ENCODE results near the gene CRP. TPM values are rescaled to one million over a fixed set of nuclear protein-coding genes. Genes with fewer than 3 reads are reported as not detected.
"Not testable (repeated sequence)": the region's sequence is repeated elsewhere in the genome, so short reads cannot be mapped to it uniquely, and the experiment has no call there.

Gene CRP
- total RNA-seq (2014; rRNA removed; shearing (Covaris generic)): not detected in 2 replicates

GRCh38 chr1:159714529-159714928, at the start of gene CRP:
Gene CRP (minus strand): TSS chr1:159714589. CDS start chr1:159714485, 104 bp downstream.
- no peak for DNase-seq (ENCODE audit: low read depth)

- DNase-seq (ENCODE audit: low read depth): no peak
Observed at GRCh38 chr1:159763686-159764085, 49.3 kb upstream of the CRP start.

- DNase-seq (ENCODE audit: low read depth): no peak
Observed at GRCh38 chr1:159756397-159756796, 42.0 kb upstream of the CRP start.

GRCh38 chr1:159755451-159756007, 41.1 kb upstream of the CRP start:
- DNase-seq (ENCODE audit: low read depth): no peak

- DNase-seq (ENCODE audit: low read depth): no peak
Observed at GRCh38 chr1:159753386-159753785, 39.0 kb upstream of the CRP start.

- no peak for DNase-seq (ENCODE audit: low read depth)
Observed at GRCh38 chr1:159752135-159752580, 37.8 kb upstream of the CRP start.

GRCh38 chr1:159751031-159751430, 36.6 kb upstream of the CRP start:
- no peak for DNase-seq (ENCODE audit: low read depth)

- DNase-seq (ENCODE audit: low read depth): no peak
Observed at GRCh38 chr1:159750621-159751020, 36.2 kb upstream of the CRP start.

GRCh38 chr1:159749630-159750029, 35.2 kb upstream of the CRP start:
- DNase-seq (ENCODE audit: low read depth): no peak

GRCh38 chr1:159748370-159748769, 34.0 kb upstream of the CRP start:
- DNase-seq (ENCODE audit: low read depth): no peak

GRCh38 chr1:159746666-159747065, 32.3 kb upstream of the CRP start:
- no peak for DNase-seq (ENCODE audit: low read depth)

- no peak for DNase-seq (ENCODE audit: low read depth)
Observed at GRCh38 chr1:159743651-159744410, 29.4 kb upstream of the CRP start.

- DNase-seq (ENCODE audit: low read depth): no peak
Observed at GRCh38 chr1:159737238-159737916, 23.0 kb upstream of the CRP start.

GRCh38 chr1:159723188-159723587, 8.8 kb upstream of the CRP start:
- DNase-seq (ENCODE audit: low read depth): not testable (repeated sequence)

GRCh38 chr1:159719990-159720389, 5.6 kb upstream of the CRP start:
- no peak for DNase-seq (ENCODE audit: low read depth)

- no peak for DNase-seq (ENCODE audit: low read depth)
Observed at GRCh38 chr1:159715855-159716254, 1.5 kb upstream of the CRP start.

GRCh38 chr1:159712080-159712479, 2.3 kb downstream of the CRP start:
- DNase-seq (ENCODE audit: low read depth): no peak

GRCh38 chr1:159707472-159708260, 6.7 kb downstream of the CRP start:
- DNase-seq (ENCODE audit: low read depth): no peak

- DNase-seq (ENCODE audit: low read depth): no peak
Observed at GRCh38 chr1:159705904-159706256, 8.5 kb downstream of the CRP start.

GRCh38 chr1:159705251-159705903, 9.0 kb downstream of the CRP start:
- no peak for DNase-seq (ENCODE audit: low read depth)

GRCh38 chr1:159704481-159704880, 9.9 kb downstream of the CRP start:
- DNase-seq (ENCODE audit: low read depth): no peak

- no peak for DNase-seq (ENCODE audit: low read depth)
Observed at GRCh38 chr1:159700312-159700711, 14.1 kb downstream of the CRP start.

All from Daoy (cell line).